Stomach (tissue), 9 donors: ENCODE data around the gene FAM83E. TPM values are rescaled to one million over a fixed set of nuclear protein-coding genes. Genes with fewer than 3 reads are reported as not detected.

Experiments used
- DNase-seq, 2 donors: peaks; one replicate each; pipeline versions ENCODE4 v3.0.0 to v3.0.0-alpha.2; 2013 to 2019
- H3K27ac ChIP-seq, 5 donors: fragments of 200-600 bp in 4 of 5; sonication (generic) in 4 of 5; one replicate each; pipeline ENCODE4 v1.5.1; 2013 to 2019; ENCODE audit warnings: mild to moderate bottlenecking in 1 of 5, moderate library complexity in 1 of 5
- H3K27me3 ChIP-seq, 3 donors: fragments of 200-600 bp; sonication (generic); one replicate each; pipeline ENCODE4 v1.5.1; 2017 to 2019; ENCODE audit warnings: mixed run types in 1 of 3
- H3K36me3 ChIP-seq, 4 donors: fragments of 200-600 bp; sonication (generic); 1 replicate in 3 of 4; 2 replicates in 1 of 4; pipeline ENCODE4 v1.5.1; 2016 to 2019
- H3K4me1 ChIP-seq, 4 donors: fragments of 200-600 bp; sonication (generic); one replicate each; pipeline ENCODE4 v1.5.1; 2016 to 2019
- H3K4me3 ChIP-seq, 4 donors: fragments of 200-600 bp; sonication (generic) in 3 of 4; one replicate each; pipeline ENCODE4 v1.5.1; 2016 to 2019; ENCODE audit warnings: mild to moderate bottlenecking in 1 of 4
- H3K9me3 ChIP-seq, 4 donors: fragments of 200-600 bp; sonication (generic); one replicate each; pipeline ENCODE4 v1.5.1; 2016 to 2019
- EP300 ChIP-seq: sonication (generic); formaldehyde crosslinking; IDR thresholded peaks from one replicate; pipeline ENCODE4 v1.6.1; 2017; ENCODE audit warnings: antibody characterized with exemption
- POLR2A ChIP-seq, 4 donors: fragments of 450-650 bp; IDR thresholded peaks; one replicate each; pipeline ENCODE4 v1.6.1; 2016; ENCODE audit warnings: antibody characterized with exemption in 4 of 4, control low read depth in 2 of 4, mild to moderate bottlenecking in 1 of 4, moderate library complexity in 1 of 4
- POLR2AphosphoS5 ChIP-seq, 3 donors: sonication (generic); formaldehyde crosslinking; IDR thresholded peaks; one replicate each; pipeline ENCODE4 v1.6.1; 2016; ENCODE audit warnings: antibody characterized with exemption in 3 of 3
- WGBS, 5 donors: extraction: QIAGEN DNeasy Blood & Tissue Kit in 3 of 5; methylation state at CpG; one replicate each; pipeline versions ENCODE4 v1.1.5 to v1.1.7; 2013 to 2018; 5-methylcytosine and 5-hydroxymethylcytosine counted together
- intact Hi-C: fragments of 100-400 bp; cut with DNase I; formaldehyde crosslinking; loops from one replicate; pipeline ENCODE4 v1.15.1; 2023; ENCODE audit warnings: low total_unique reads
- polyA plus RNA-seq, 3 donors: library from polyadenylated mRNA; stranded (reverse); fragments of 200-250 nt; gene quantifications; one replicate each; pipeline ENCODE4 v1.2.3, GENCODE V29; 2013
- total RNA-seq, 5 donors: library from RNA; depleted of rRNA; stranded (reverse); fragments of >200 nt; gene quantifications; one replicate each; pipeline versions ENCODE4 v1.1.0 to v1.2.3, GENCODE V29; 2014 to 2016
- TF ChIP-seq, protein P1 (sequence below), 7 experiments: fragments of 450-650 bp in 4 of 7; fragments of 200-600 bp in 3 of 7; sonication (generic) in 3 of 7; IDR thresholded peaks; one replicate each; pipeline ENCODE4 v1.5.1; 2016 to 2019; ENCODE audit warnings: antibody characterized with exemption in 7 of 7, control low read depth in 2 of 7, mild to moderate bottlenecking in 1 of 7
- donor health status: healthy with polysubstance abuse.
- donor health status: Bipolar disorder and iron deficiency.
- donor health status: healthy.

FAM83E gene
- total and polyA plus RNA-seq, 8 donors, result 13.3 to 275 (median 46.3) TPM

GRCh38 chr19:48635263-48635965, 20.5 kb upstream of the FAM83E start:
- peaks cover 64 to 87% (median 80%) of the 10 kb centered on the region in 4 donors for H3K4me1 ChIP-seq
- intact Hi-C loops, result no loop called here
- no peaks in the 10 kb centered on the region for H3K27me3 ChIP-seq
- 0 to 4% (median 1%) methylated on average over 22 to 66 of the region's 67 CpGs for WGBS, 5 donors
- TF ChIP-seq POLR2AphosphoS5 (IDR thresholded peaks at IDR 0.05) (peak; percentile 40 to 73 (median 70)), POLR2A (IDR thresholded peaks at IDR 0.05) (no peak)
- TF ChIP-seq, protein P1, sequence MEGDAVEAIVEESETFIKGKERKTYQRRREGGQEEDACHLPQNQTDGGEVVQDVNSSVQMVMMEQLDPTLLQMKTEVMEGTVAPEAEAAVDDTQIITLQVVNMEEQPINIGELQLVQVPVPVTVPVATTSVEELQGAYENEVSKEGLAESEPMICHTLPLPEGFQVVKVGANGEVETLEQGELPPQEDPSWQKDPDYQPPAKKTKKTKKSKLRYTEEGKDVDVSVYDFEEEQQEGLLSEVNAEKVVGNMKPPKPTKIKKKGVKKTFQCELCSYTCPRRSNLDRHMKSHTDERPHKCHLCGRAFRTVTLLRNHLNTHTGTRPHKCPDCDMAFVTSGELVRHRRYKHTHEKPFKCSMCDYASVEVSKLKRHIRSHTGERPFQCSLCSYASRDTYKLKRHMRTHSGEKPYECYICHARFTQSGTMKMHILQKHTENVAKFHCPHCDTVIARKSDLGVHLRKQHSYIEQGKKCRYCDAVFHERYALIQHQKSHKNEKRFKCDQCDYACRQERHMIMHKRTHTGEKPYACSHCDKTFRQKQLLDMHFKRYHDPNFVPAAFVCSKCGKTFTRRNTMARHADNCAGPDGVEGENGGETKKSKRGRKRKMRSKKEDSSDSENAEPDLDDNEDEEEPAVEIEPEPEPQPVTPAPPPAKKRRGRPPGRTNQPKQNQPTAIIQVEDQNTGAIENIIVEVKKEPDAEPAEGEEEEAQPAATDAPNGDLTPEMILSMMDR (IDR thresholded peaks at IDR 0.05), result no peak
- no peaks in the 10 kb centered on the region for H3K9me3 ChIP-seq
- H3K36me3 ChIP-seq, result peaks cover 0 to 19% (median 12%) of the 10 kb centered on the region in 4 donors
- peak; percentile 75 to 89 for DNase-seq
- peak overlapping the region; percentile 62 to 81 (median 76) for H3K4me3 ChIP-seq
- peak overlapping the region; percentile 90 to 98 (median 96) for H3K27ac ChIP-seq

GRCh38 chr19:48634424-48635262, 19.8 kb upstream of the FAM83E start:
- peak overlapping the region; percentile 90 to 98 (median 96) for H3K27ac ChIP-seq
- H3K4me1 ChIP-seq, result peaks cover 68 to 90% (median 86%) of the 10 kb centered on the region in 4 donors
- TF ChIP-seq POLR2A (IDR thresholded peaks at IDR 0.05) (peak in 1 of 4 donors; percentile 44), POLR2AphosphoS5 (IDR thresholded peaks at IDR 0.05) (peak; percentile 84 to 92 (median 92)), EP300 (no peak)
- TF ChIP-seq, protein P1 (IDR thresholded peaks at IDR 0.05), result no peak
- H3K9me3 ChIP-seq, result no peaks in the 10 kb centered on the region
- peak; percentile 98 to 99 for DNase-seq
- H3K36me3 ChIP-seq, result peaks cover 0 to 20% (median 12%) of the 10 kb centered on the region in 4 donors
- 4 to 8% (median 5%) methylated on average over 29 to 37 of the region's 37 CpGs for WGBS, 5 donors
- H3K4me3 ChIP-seq, result peak overlapping the region; percentile 62 to 81 (median 76)
- intact Hi-C loops, result no loop called here
- H3K27me3 ChIP-seq, result no peaks in the 10 kb centered on the region

- H3K4me3 ChIP-seq, result peak overlapping the region; percentile 22 to 81 (median 70)
- H3K4me1 ChIP-seq, result peaks cover 71 to 90% (median 88%) of the 10 kb centered on the region in 4 donors
- no peaks in the 10 kb centered on the region for H3K27me3 ChIP-seq
- TF ChIP-seq POLR2A (IDR thresholded peaks at IDR 0.05) (no peak), POLR2AphosphoS5 (IDR thresholded peaks at IDR 0.05) (no peak), EP300 (no peak)
- TF ChIP-seq, protein P1 (IDR thresholded peaks at IDR 0.05), result no peak
- DNase-seq, result no peak
- H3K36me3 ChIP-seq, result peaks cover 0 to 26% (median 12%) of the 10 kb centered on the region in 4 donors
- intact Hi-C loops, result no loop called here
- 36 to 45% (median 44%) methylated on average over 7 of the region's 7 CpGs for WGBS, 5 donors
- no peaks in the 10 kb centered on the region for H3K9me3 ChIP-seq
- H3K27ac ChIP-seq, result peak overlapping the region; percentile 3 to 98 (median 93)
Observed at GRCh38 chr19:48634036-48634342, 19.1 kb upstream of the FAM83E start.
